NOMO-1 (cell line): ENCODE data around the gene RBMS1.

Experiments used
- DNase-seq, 2 experiments: peaks; one replicate each; lab custom pipeline; 2025; ENCODE audit not compliant: unreplicated experiment in 2 of 2; lab: John Stamatoyannopoulos, UW

The RBMS1 gene

DNA sequence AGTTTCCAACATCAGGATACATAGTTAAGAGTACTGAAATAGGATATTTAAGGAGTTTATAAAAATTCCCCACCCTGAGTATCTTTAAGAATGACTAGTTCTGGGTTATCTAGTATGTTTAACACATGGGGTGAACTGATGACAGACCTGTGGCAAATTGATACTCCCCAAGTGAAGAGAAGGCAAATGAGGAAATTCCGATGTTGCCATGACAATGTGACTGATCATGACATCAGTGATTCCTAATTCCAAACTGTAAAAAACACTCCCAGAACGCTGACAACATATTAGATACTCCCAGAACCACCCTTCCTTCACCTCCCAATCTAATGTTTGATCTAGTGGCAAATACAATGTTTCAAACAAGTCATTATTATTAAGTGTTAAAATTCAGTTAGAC is 77.6 kb downstream of the RBMS1 start:
- DNase-seq: no peak

GRCh38 chr2:160411955-160412354 is 81.7 kb downstream of the RBMS1 start:
- no peak for DNase-seq

DNA sequence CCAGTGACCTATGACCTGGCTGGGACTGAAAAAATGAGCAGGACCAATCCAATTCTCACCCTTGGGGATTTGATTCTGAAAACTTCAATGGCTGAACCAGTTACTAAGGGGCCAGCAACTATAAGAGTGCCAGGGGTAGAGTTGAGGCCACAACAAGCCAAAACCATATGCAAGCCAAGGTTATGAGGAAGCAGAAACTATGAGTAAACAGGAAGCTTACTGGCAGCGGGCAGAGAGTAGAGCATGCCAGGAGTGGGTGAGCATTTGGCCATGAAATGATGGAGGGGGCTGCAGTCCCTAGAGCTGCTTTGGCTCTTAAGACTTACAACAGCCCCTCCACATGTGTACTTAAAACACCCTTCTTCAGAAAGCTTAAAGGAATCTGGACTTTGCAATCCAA is 82.4 kb downstream of the RBMS1 start:
- peak; percentile 42 to 72 for DNase-seq

DNA sequence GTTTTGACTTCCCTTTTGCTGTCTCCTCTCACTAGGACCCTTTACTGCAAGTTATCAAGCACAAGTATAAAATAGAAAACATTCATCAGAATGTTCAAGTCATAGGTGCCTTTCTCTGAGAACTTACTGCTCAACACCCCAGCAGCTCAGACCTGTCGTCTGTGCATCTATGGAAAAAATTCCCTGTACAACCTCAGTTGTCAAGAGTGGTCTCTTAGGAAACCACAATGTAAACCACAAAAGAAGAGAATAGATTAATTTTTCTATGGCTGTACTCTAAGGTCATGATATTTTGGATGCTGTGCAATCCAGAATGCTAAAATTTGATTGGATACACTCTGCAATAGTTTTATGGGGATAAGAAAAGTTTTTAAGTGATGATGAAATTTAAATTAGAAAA is 84.1 kb downstream of the RBMS1 start:
- no peak for DNase-seq

DNA sequence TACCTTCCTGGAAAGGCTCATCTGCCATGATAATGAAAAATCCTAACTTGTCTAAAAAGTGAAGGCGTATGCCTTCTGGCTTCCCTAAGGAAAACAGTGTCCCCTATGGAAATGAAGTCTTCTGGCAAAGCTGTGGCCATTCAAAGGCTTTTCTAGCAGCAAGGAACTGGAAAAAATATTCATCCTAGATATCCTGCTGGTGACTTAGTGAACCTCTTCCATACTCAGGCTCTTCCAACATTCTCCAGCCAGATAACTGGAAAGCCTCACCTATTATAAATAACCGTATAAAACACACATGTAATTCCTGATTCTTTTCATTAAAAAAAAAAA is 84.7 kb downstream of the RBMS1 start:
- DNase-seq: no peak

DNA sequence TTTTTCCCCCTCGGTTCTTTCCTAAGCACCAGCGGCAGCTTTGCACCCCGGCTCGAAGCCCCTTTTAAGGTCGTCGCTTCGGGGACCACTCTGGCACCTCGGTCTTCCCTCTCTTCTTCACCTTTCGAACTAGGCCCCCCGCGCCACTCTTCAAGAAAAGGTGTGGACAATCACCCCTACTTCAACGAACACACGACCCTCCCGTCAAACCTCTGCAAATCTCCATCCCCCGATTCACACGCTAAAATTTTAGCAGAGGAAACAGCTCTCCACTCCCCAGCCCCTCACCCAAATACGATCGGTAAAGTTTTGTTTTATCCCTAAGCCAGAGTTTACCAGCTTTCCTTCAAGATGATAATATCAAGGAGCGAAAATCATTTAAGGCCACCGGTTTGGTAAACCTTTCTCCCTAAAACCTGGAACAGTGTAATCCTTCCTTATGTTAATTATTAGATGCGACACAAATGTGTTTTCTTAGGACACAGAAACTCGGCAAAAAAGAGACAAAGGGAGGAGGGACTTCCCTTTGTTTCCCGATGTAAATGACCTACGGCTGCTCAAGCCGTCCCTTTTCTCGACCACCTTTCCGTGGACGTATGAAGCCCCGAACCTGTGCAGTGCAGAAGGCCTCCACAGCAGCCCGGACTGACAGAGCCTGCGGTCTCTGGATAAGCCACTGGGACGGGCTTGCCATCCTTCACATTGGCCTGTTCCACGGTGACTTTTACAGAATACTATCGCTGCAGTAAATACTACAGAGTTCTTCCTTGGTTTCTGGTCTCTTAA is 85.2 kb downstream of the RBMS1 start:
- no peak for DNase-seq

GRCh38 chr2:160407393-160408172 is 86.0 kb downstream of the RBMS1 start:
- DNase-seq: peak; percentile 37 to 64

DNA sequence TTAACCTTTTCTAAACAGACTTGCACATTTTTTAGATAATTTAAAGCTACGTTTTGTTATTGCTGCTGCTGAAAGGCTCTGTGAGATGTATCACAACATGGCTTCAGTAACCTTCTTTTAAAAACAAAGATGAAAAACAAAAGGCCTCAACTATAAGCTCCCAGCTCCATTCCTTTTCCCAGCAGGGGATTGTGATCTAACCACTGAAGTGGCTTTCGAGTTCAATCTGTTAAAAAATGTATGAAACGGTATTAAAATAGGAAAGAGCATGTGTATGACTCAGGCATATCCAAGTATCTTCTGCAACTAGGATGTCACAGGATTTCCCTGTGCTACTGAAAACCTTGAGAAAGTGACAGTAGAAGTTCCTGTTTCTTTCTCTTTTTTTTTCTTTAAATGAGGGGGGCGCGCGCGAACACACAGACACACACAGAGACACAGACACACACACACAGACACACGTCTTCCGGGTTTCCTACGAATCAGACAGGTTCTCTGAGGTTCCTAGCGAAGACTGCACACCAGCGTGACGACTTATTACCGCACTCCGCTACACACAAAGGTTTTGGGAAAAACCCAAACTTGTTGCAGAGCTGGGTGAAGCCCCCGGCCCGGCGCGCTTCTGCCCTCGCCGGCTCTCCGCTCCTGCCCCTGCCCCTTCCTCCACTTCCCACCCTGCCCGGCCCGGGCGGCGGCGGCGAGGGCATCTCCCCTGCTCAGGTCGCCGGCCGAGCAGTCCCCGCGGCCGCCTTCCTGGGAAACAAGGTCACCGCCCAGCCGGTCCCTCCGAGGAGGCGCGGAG is 86.8 kb downstream of the RBMS1 start:
- peak; percentile 73 to 89 for DNase-seq

DNA sequence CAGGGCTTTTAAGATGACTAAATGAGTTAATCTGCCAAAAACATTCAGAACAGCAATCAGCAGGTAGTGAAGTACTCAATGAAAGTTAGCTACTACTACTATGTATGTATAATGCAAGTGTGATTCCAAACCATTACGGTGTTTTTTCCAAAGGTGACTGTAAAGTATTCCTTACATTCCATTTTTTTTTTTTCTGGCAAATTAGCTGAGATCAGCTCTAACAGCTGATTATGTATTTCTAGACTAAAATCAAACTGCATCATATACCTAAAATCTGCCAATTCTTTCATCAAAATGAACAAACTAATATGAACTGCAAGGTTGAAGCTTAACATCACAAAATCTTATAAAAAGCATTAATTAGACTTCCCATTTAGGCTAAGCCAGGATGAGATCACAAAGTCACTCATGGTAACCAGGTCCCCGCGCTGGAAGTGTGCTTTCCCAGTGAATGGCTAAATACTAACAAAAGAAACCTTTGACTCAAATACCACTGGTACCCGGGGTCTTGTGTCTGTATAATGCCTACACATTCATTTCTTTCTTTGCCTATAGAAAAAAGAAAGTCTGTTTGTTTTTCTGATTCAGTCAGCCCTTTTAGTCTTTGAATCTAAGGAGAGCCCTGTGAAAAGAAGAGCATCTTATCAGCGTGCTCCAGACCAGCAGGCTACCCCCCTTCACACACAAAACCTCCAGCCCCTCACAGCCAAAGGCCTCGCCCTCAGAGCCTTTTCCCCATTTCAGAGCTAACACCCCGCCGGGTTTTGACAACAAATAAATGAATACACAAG is 88.3 kb downstream of the RBMS1 start:
- DNase-seq: no peak

DNA sequence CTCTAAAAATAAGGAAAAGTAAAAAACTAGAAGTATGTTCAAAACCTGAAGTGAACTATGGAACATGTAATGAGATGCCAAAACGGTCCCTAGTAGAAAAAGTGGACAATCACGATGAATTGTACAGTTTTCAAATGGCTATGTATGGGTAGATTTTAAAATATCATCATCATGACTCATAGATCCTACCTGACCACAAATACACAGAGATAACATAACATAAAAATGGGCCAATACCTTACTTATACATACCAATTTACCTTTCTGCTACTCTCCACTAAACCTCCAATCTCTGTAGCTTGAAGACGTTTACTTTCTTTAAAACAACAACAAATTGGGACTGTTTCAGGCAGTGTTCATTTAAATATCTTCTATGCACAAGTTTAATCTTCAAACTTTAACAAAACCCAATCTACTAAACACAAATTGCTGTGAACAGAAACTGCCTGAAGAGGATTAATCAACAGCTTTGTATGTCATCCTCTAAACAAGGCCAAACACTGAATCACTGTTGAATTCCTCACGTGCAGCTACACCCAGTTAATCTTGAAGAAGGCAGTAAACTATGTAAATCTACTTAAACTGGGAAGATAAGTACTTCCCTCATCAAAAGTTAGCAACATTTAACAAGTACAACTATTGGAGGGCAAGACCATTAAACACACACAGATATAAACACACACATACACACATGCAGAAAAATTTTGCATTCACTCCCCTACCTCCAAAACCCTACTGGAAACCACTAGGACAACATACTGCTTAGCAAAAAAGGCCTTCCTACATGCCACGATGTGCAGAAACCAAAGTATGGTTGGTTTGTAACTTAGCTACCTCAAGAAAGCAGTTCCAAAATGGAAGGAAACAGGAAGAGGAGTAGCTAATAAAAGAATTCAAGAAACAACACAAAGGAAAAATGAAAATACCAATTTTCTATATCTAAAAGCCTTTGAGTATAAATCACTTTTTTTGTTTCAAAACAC is 90.3 kb downstream of the RBMS1 start:
- no peak for DNase-seq

DNA sequence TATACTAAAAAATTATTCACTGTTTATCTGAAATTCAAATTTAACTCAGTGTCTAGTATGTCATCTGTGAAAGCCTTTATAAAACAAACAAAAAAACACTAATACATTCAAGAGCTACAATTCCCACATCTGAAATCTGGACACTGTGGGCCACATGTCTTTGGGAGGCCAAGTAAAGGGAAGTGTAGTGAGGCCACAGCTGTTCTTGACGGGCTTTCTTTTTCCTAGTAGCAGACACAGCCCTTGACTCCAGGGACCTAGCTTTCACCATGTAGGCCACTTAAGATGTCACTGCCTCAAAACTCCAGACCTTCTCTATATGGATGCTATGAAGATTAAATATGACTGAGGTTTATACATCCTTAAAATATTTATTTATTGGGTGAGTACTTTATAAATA is 91.1 kb downstream of the RBMS1 start:
- peak in 1 of 2 experiments; percentile 8 for DNase-seq

GRCh38 chr2:160401895-160402294 is 91.7 kb downstream of the RBMS1 start:
- no peak for DNase-seq

DNA sequence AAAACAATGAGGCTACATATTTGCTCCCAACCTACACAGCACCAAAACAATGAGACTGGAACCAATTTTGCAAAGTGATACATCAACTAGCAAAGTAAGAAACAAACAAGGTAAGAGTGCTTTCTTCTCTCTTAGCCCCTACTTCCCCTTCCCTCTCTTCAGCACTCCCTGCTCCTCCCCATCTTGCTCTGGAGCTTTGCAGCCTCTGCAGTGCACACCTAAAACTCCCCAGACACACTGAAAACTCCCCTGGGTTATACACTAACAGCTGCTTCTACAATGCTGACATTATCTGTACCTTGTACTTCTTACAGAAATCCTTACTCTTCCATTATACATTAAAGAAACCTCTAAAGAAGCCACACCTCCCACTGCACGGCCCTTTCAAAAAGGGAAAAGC is 93.7 kb downstream of the RBMS1 start:
- DNase-seq: peak in 1 of 2 experiments; percentile 8

GRCh38 chr2:160397530-160397865 is 96.1 kb downstream of the RBMS1 start:
- no peak for DNase-seq

DNA sequence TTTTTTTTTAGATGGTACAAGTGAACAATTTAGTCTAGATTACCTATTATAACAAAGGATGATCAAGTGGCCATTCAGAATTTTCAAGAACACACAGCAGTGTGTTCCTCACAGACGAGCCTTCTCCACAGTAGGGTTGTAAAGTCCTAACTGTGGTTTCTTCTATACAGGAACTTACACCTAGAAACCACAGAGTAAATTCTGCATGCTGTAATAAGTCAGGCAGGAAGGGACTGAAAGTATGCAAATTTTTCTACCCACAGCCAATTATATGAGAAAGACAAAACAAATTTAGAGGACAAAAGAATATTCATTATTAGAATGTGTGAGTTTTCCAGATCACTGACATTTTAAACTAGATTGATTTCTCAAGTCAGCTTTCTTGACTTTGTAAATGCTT is 99.5 kb downstream of the RBMS1 start:
- peak; percentile 76 to 87 for DNase-seq

- DNase-seq: no peak
Measured at GRCh38 chr2:160392201-160392600, 101.4 kb downstream of the RBMS1 start.

- DNase-seq: peak in 1 of 2 experiments; percentile 41
Measured at GRCh38 chr2:160390544-160391455, 102.8 kb downstream of the RBMS1 start.

- no peak for DNase-seq
Measured at GRCh38 chr2:160389875-160390274, 103.7 kb downstream of the RBMS1 start.
